Ramos (cell line): ENCODE results near the gene SLC25A42.

Experiments
- in situ Hi-C: fragments of 300-500 bp; cut with MboI; formaldehyde crosslinking; loops from one replicate; pipeline ENCODE4 v1.14.3; 2022; ENCODE audit warnings: low sequenced_read_pairs; ENCODE audit not compliant: unreplicated experiment

SLC25A42 gene

DNA sequence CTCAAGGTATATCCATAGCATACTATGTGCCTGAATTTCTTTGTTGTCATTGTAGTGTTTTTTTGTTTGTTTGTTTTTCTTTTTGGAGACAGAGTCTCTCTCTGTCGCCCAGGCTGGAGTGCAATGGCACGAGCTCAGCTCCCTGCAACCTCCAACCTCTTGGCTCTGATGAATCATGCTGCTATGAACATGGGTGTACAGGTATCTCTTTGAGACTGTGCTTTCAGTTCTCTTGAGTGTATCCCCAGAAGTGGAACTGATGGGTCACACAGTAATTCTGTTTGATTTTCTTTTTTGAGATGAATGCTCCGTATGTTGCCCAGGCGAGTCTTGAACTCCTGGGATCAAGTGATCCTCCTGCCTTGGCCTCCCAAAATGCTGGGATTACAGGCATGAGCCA lies 13.7 kb upstream of the SLC25A42 start:
- in situ Hi-C loops = no loop called here

DNA sequence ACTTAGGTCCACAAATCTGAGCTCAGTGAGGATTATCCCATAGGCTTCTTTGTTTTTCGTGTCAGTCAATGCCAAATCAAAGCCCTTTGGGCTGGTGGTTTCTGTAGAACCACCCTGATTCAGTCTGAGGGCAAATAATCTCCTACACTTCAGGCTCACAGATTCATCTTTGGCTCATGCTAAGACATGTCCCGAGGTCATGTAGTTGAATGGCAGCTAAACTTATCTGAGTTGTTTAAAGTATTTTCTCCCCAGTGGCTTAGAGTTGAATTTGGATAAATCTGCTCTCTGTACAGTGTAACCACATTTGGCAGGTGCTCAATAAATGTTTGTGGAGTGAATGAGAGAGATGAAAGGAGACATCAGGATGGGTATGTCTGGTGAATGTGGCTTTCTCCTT lies 13.1 kb upstream of the SLC25A42 start:
- in situ Hi-C loops = no loop called here

DNA sequence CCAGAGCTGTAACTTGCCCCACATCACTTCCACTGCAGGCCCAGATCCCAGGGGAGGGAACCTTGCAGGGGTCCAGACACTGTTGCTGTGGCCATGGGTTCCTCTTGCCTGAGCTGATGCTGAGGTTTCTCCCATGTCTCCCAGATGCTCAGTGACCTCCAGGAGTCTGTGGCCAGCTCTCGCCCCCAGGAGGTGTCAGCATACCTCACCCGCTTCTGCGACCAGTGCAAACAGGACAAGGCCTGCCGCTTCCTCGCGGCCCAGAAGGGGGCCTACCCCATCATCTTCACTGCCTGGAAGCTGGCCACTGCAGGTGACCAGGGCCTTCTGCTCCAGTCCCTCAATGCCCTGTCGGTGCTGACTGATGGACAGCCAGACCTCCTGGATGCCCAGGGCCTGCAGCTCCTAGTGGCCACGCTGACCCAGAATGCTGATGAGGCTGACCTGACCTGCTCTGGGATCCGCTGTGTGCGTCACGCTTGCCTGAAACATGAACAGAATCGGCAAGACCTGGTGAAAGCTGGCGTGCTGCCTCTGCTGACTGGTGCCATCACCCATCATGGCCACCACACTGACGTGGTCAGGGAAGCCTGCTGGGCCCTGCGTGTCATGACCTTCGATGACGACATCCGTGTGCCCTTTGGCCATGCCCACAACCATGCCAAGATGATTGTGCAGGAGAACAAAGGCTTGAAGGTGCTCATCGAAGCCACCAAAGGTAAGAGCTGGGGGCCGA lies 12.1 kb upstream of the SLC25A42 start:
- in situ Hi-C loops = no loop called here

GRCh38 chr19:19052921-19053320 lies 10.9 kb upstream of the SLC25A42 start:
- in situ Hi-C loops = no loop called here

DNA sequence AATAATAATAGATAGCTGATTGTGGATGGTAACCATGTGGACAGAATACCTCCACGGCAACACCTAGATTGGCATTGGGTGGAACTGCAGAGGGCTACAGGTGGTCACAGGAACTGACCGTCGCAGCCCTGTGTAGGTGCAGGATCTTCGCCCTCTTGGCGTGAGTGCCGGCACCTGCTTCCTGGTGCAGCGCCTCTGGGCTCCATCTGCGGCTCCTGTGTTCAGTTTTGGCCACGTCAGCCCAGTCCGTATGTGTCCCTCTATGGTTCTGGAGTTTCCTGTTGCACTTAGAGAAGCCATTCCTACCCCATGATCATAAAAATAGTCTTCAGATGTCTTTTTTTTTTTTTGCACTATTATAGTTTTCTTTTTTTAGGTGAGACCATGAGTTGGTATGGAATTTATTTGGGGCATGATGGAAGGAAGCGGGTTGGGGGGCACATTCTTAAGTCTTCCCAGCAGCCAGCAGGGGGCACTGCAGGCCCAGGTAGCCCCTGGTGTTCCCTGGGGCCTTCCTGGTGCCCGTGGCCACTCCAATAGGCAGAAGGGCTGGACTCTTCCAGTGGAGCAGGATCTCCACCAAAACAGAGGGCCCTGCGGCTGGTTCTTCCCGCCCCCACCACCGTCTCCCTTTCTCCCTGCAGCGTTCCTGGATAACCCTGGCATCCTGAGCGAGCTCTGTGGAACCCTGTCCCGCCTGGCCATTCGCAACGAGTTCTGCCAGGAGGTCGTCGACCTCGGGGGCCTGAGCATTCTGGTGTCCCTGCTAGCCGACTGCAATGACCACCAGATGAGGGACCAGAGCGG lies 10.1 kb upstream of the SLC25A42 start:
- in situ Hi-C loops = no loop called here

DNA sequence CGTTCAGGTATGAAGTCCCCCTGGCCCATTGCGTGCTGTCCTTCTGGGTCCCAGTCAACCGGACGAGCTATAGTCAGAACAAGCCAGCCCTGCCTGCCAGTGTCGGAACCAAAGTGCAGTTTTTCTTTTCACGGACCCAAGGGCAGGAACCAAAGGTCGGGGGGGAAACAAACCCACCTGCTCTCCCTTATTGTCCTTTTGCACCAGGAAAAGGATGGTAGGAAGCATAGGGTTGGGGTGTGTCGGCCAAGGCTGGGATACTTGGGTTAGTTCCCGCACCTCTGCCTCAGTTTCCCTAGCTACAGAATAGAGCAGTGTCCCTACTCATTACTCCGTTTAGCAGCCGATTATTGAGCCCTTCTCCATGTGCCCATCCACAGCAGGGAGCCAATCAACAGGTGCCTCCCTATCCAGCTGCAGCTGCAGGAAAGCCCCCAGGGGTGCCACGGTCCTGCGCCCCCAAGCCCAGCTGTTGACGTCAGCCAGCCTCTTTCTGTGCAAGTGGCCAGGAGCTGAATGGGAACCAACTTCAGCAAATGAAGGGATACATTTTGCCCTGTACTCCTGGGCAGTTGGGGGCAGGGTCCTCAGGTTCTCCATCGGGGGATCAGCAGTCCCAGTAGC lies 9.4 kb upstream of the SLC25A42 start:
- in situ Hi-C loops = no loop called here

DNA sequence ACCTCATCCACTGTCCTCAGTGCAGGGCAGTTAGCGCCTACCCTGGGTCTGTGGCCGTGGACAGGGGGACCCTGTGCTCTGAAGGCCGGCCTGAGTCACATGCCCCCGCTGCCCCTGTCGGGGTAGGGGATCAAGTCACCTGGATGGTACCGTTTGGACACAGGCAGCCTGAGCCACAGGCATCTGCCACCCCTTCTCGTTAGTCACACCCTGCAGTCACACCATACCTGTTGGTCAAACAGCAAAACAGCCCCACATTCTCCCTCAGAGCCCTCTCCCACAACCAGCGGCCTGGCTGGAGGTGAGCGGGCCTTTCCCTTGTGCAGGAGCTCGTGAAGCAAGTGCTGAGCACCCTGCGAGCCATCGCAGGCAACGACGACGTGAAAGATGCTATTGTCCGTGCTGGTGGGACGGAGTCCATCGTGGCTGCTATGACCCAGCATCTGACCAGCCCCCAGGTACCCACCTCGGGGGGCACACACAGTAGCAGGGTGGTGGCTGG lies 8.8 kb upstream of the SLC25A42 start:
- in situ Hi-C loops = no loop called here

- in situ Hi-C loops = no loop called here
Observed at GRCh38 chr19:19055701-19056100, 8.1 kb upstream of the SLC25A42 start.

GRCh38 chr19:19056636-19057275 lies 7.0 kb upstream of the SLC25A42 start:
- in situ Hi-C loops = no loop called here

GRCh38 chr19:19057317-19057716 lies 6.5 kb upstream of the SLC25A42 start:
- in situ Hi-C loops = no loop called here

DNA sequence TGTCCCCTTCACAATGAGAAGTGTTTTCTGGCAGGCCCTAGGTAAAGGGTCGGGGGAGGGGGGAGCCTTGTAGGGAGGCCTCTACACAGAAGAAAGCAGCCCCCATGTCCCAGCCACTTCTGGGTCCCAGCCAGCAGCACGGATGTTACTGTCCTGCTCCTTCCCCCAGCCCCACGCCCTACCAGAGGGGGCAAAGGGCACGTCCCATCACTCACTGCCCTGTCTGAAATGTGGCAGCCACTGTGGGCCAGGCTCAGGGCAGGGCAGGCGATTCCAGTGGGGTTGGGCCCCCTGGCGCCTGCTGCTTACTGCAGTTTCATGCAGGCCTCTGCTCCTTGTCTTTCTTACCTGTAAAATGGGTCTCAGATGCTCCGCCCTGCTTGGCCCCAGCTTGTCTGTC lies 6.1 kb upstream of the SLC25A42 start:
- in situ Hi-C loops = no loop called here

DNA sequence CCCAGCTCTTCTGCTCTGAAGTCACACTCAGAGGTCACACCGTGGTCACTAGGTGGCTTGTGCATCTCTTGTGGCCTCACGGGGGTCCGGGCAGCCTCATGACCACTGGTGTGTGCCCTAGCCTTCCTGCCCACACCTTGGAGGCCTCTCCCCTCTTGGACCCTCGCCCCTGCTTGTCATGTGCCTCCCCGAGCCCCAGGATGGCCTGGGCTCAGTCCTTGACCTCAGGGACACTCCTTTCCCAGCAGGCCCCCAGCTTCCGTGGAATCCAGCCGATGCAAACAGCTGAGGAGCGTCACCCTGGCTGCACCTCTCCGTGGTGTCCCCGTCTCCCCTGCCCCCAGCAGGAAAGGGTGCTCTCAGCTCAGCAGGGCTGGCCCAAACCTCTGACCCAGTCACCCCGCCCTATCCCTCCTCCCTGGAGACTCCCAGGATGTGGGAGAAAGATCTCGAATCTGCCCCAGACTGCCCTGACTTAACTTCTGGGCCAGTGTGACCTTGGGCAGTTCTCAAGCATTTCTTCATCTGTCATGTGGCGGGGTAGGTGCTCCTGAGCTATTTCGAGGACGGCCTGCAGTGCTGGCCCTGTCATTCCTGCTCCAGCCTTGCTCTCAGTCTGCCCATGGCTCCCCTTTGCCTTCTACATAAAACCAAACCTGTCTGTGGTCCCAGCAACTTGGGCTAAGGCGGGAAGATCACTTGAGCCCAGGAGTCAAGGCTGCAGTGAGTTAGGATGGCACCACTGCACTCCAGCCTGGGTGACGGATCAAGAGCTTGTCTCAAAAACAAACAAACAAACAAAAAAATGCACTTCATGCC lies 4.6 kb upstream of the SLC25A42 start:
- in situ Hi-C loops = no loop called here

- in situ Hi-C loops = no loop called here
Observed at GRCh38 chr19:19059837-19060611, 3.8 kb upstream of the SLC25A42 start.

- in situ Hi-C loops = no loop called here
Observed at GRCh38 chr19:19061506-19061905, 2.3 kb upstream of the SLC25A42 start.

GRCh38 chr19:19062454-19063182 lies 1.2 kb upstream of the SLC25A42 start:
- in situ Hi-C loops = no loop called here

DNA sequence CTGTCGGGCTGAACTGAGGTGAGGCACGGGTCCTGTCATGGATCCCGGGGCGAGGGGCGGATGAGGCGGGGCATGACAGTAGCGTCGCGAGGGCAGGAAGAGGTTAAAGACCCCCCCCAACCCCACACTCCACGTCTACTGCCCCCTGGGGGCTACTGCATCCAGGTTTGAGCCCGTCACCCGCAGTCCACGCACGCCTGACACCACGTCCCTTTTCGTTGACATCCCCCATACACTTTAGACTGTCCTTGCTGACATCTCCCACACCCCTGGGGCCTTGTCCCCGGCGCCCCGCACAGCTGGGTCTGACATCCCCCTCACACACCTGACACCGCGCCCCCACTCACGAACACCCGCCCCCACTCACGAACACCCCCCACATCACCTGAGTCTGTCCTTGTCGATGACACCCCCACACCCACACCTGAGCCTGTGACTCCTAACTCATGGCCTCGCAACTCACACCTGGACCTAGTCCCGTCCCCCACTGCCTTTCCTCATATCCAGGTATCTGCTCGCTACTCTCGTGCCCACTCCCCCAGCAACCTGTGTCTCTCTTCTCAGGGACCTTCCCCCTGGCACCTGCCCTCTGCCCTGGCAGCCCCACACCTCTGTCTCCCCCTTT lies 416 bp downstream of the SLC25A42 start:
- in situ Hi-C loops = no loop called here

DNA sequence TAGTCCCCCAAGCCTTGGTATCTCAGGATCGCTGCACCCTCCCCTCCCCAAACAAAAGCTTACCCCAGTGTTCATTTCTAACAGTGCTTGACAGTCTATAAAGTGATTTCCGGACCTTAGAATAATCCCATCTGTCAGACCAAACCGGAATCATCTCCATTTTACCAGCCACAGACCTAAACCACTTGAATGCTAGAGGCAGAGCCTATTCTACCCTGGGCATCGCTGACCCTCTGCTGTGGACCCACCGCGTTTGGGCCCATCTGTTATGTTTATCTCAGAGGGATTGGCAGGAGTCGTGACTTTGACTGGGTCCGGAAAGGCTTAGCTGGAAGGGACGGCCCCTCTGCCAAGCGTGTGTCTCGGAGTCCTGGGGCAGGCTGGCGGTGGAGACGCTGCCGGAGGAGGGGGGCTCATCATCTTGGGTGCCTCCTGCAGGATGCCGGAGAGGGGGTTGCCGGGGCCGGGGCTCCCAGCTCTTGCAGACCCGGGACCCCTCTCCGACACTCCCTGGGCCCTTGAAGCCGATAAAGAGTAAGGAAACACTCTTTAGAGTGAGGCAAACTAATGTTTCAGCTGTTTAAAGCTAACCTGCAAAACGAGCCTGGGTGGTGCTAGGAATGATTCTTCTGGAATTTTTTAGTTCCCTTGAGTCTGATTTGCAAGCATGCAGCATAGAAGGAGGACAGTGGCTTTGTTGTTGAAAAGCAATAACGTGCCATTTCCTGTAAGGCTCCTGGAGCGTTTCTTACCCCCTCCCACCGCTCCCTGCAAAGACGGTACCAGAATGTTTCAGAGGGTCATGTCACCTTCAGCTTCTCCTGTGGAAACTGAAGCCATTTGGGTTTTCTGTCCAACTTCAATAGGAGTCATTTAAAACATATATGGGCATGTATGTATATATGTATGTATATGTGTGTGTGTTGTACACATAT lies 1.3 kb downstream of the SLC25A42 start:
- in situ Hi-C loops = no loop called here
